ENCODE measurements around the gene CCDC127.

CCDC127 gene

GRCh38 chr5:159448-160172 lies 58.3 kb downstream of the CCDC127 start:
- DNase-seq (ENCODE audit: low spot score): peak; percentile 86
- peak; percentile 96 for FAIRE-seq

DNA sequence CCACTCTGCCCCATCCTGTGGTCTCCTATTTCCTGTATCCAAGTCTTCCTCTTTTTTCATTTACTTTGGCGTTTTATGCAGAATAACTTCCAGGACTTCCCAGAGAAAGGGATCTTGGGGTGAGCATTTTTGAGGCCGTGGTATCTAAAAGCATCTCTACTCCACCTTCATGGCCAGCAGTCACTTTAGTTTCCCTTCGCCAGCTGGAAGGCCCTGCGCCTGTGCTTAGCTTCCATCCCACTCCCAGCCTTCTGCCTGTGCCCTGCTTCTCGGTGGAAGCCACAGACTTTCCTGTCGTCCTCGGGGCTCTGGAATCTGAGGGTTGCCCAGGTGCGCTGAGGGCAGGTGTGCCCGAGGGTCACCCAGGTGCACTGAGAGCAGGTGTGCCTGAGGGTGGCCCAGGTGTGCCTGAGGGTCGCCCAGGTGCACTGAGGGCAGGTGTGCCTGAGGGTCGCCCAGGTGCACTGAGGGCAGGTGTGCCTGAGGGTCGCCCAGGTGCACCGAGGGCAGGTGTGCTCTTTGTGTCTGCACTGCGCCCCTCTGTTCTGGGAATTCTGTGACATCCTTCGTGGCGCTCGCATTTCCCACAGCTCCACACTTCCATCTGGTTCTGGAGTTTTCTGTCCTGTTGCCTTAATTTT lies 59.0 kb downstream of the CCDC127 start:
- no peak for FAIRE-seq
- no peak for DNase-seq (ENCODE audit: low spot score)

DNA sequence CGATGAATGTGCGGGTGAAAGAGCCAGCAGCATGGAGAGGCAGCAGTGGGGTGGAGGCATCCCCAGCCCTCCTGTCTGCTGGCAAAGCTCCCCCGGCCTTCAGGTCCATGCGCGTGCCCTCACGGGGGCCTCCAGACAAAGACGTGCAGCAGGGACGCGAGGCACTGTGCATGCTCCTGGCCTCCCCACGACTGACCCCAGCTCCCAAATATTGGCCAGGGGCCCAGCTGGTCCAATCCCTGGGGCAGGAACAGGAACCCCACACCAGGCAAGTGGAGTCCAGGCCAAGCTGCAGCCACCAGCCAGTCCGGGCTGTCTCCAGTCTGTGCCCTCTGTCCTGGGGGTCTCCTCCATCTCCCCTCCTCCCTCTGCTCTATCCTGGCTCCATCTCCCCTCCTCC lies 60.2 kb downstream of the CCDC127 start:
- FAIRE-seq: no peak
- DNase-seq (ENCODE audit: low spot score): no peak

DNA sequence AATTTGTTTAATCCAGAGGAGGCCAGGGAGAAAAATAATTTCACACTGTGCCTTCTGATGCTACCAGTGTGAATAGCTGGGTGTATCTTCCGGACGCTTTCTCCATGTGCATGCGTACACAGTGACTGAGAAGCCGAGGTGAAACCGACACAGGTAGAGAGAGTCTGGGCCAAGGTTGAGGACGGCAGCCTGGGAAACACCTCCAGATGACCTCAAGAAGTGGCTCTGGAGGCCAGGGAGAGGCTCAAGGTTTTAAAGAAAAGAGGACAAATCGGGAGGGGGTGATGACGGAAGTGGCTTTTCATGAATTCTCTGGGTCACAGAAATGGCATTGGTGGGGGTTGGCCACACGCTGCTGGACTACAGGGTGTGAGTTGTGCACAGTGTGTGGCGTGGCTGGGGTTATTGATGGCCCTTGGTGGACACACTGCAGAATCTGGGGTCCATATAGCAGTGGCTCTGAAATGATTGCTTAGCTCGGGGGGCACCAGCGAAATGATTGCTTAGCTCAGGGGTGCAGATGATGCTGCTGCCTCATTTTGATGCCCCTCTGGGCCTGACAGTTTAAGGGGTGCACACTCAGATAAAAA lies 60.7 kb downstream of the CCDC127 start:
- FAIRE-seq (no peak), DNase-seq (ENCODE audit: low spot score) (no peak)

DNA sequence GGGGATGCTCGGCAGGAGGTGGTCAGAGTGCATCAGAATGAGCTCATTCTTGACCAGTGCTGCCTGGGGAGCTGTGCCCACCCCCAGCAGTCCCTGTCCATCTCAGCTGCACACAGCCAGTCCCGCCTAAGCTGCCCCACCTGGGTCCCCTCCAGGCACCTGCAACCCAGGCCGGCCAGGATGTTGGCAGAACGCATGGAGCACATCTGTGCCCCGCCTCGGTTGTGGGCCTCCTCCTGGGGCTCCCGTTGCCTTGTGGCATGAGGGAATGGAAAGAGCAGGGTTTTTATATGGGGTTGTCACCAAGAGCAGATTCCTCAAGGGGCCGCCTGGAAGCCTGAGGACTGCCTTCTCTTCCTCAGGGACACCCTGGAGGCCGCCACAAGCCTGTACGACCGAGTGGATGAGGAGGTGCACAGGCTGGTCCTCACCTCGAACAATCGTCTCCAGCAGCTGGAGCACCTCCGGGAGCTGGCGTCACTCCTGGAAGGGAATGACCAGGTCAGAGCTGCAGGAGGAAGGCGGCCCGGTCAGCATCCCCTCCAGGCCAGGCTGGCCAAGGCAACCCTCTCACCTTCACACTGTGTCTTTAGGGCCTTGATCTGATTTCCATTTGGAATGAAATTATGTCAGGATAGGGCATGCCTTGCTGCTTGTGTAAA lies 61.4 kb downstream of the CCDC127 start:
- FAIRE-seq (peak; percentile 53), DNase-seq (ENCODE audit: low spot score) (peak; percentile 57)

GRCh38 chr5:155651-156410 lies 62.1 kb downstream of the CCDC127 start:
- DNase-seq (ENCODE audit: low spot score) (no peak), FAIRE-seq (no peak)

GRCh38 chr5:154826-155225 lies 63.1 kb downstream of the CCDC127 start:
- DNase-seq (ENCODE audit: low spot score): no peak
- no peak for FAIRE-seq

GRCh38 chr5:154236-154635 lies 63.7 kb downstream of the CCDC127 start:
- FAIRE-seq (no peak), DNase-seq (ENCODE audit: low spot score) (no peak)

DNA sequence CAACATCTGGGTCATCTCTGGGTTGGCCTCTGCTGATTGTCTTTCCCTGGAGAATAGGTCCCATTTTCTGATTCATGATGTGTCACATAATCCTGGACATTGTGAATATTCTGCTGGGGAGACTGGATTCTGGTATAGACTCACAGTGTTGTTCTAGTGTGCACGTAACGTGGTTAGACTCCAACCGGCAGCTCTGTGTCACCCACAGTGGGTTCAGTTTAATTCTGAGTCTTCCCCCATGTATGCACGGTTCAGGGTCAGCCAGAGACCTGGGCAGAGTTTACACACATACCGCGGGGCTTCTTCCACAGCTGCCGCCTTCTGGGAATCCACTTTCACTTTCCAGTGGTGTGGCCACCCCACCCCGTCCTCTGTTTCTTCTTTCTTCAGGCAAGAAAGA lies 64.7 kb downstream of the CCDC127 start:
- DNase-seq (ENCODE audit: low spot score) (peak; percentile 96), FAIRE-seq (peak; percentile 98)

GRCh38 chr5:152077-152476 lies 65.9 kb downstream of the CCDC127 start:
- FAIRE-seq: no peak

GRCh38 chr5:150746-151145 lies 67.2 kb downstream of the CCDC127 start:
- DNase-seq (ENCODE audit: low spot score) (no peak), FAIRE-seq (no peak)

More at GRCh38 chr5:152077-152476, 65.9 kb downstream of the CCDC127 start:
- DNase-seq (ENCODE audit: low spot score): no peak

- DNase-seq (ENCODE audit: low spot score): peak; percentile 37
Measured at GRCh38 chr5:149745-150485, 68.0 kb downstream of the CCDC127 start.

GRCh38 chr5:147751-148150 lies 70.2 kb downstream of the CCDC127 start:
- DNase-seq (ENCODE audit: low spot score) (no peak), FAIRE-seq (no peak)

More at GRCh38 chr5:149745-150485, 68.0 kb downstream of the CCDC127 start:
- FAIRE-seq: peak; percentile 80
